ENCODE results near the gene FCRLA.

DNA sequence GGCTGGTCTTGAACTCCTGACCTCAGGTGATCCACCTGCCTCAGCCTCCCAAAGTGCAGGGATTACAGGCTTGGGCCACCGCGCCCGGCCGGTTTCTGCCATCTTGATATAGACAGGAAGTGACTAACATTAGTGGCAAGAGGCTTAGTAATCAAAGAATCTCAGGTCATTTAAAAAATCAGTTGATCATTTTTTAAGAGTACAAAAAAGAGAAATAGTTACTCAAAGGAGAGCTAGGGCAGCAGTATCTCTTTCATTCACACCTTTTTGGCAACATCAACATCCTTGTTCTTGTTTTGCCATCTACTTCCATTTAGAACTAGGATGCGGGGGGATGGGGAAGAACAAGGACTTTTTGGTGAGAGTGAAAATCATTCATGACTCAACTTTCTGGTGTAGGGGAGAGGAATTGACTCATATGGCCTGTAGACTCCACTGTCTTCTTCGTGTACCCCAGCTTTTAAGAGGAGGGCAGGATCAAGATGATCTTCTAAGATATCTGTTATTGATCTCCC lies 23.1 kb downstream of the FCRLA start:
- TF ChIP-seq, protein P1, sequence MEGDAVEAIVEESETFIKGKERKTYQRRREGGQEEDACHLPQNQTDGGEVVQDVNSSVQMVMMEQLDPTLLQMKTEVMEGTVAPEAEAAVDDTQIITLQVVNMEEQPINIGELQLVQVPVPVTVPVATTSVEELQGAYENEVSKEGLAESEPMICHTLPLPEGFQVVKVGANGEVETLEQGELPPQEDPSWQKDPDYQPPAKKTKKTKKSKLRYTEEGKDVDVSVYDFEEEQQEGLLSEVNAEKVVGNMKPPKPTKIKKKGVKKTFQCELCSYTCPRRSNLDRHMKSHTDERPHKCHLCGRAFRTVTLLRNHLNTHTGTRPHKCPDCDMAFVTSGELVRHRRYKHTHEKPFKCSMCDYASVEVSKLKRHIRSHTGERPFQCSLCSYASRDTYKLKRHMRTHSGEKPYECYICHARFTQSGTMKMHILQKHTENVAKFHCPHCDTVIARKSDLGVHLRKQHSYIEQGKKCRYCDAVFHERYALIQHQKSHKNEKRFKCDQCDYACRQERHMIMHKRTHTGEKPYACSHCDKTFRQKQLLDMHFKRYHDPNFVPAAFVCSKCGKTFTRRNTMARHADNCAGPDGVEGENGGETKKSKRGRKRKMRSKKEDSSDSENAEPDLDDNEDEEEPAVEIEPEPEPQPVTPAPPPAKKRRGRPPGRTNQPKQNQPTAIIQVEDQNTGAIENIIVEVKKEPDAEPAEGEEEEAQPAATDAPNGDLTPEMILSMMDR (IDR thresholded peaks at IDR 0.05; ENCODE audit: low read depth, low read length, poor library complexity, severe bottlenecking) = no peak
- TF ChIP-seq EZH2phosphoT487 (IDR thresholded peaks at IDR 0.05; ENCODE audit: borderline replicate concordance, low read length) = no peak

Data from DOHH2 (cell line).